OCI-LY7 (cell line): ENCODE results near the gene AGFG1.

ENCODE experiments used
- EZH2phosphoT487 ChIP-seq: fragments of 200-600 bp; sonication (generic); IDR thresholded peaks from 2 replicates; pipeline ENCODE4 v1.6.1; 2018; ENCODE audit warnings: low read depth, borderline replicate concordance, mild to moderate bottlenecking, mixed run types, antibody characterized with exemption, low read length, moderate library complexity, mixed read lengths
- TF ChIP-seq, protein P1 (sequence below): fragments of 200-600 bp; sonication (generic); conservative IDR thresholded peaks from 2 replicates; pipeline ENCODE4 v1.5.1; 2014; ENCODE audit warnings: mild to moderate bottlenecking, antibody characterized with exemption, low read length, moderate library complexity, mixed read lengths

DNA sequence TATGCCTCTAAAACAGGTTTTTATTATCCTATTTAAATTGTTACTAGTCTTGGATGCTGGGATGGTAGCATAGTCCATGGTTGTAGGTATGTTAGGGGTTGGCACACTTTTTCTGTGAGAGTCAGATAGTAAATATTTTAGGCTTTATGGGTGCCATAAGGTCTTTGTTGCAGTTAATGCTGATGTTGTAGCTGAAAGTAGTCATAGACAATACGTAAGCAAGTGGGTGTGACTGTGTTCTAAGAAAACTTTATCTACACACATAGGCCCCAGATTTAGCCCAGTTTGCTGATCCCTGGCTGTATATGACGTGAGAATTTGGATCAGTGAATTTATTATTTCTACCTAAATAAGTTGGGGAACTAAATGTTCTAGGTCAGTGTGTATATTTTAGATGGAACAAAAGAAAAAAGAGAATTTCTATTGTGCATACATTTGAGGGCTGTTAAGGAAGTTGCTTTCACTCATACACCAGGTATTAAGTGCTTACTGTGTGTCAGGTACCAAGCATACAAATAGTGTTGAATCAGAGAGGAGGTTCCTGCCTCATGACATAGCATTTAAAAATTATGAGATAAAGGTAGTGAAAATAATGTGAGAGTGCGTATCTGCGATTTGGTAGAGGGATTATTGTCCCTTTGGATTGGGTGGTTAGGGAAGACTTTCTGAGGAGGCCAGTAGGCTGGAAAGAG, 39.4 kb downstream of the AGFG1 start:
- TF ChIP-seq, protein P1, sequence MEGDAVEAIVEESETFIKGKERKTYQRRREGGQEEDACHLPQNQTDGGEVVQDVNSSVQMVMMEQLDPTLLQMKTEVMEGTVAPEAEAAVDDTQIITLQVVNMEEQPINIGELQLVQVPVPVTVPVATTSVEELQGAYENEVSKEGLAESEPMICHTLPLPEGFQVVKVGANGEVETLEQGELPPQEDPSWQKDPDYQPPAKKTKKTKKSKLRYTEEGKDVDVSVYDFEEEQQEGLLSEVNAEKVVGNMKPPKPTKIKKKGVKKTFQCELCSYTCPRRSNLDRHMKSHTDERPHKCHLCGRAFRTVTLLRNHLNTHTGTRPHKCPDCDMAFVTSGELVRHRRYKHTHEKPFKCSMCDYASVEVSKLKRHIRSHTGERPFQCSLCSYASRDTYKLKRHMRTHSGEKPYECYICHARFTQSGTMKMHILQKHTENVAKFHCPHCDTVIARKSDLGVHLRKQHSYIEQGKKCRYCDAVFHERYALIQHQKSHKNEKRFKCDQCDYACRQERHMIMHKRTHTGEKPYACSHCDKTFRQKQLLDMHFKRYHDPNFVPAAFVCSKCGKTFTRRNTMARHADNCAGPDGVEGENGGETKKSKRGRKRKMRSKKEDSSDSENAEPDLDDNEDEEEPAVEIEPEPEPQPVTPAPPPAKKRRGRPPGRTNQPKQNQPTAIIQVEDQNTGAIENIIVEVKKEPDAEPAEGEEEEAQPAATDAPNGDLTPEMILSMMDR = no peak
- no peak for TF ChIP-seq EZH2phosphoT487
